Measurements from ENCODE around the gene WNK4. TPM values are rescaled to one million over a fixed set of nuclear protein-coding genes. Genes with fewer than 3 reads are reported as not detected.
A peak's percentile ranks its signal among the peaks of the same experiment; 100 is the strongest.
"Not testable (repeated sequence)": the region's sequence is repeated elsewhere in the genome, so short reads cannot be mapped to it uniquely, and the experiment has no call there.

WNK4 gene
- total RNA-seq (ENCODE audit: low replicate concordance) = 0.12 TPM in 1 of 2 replicates, not detected in the other

GRCh38 chr17:42779936-42780850, at the start of gene WNK4:
Gene WNK4 (plus strand): TSS chr17:42780610. CDS start chr17:42780699, 89 bp downstream.
- peaks cover 8% of the 10 kb centered on the region for H3K36me3 Mint-ChIP-seq
- peak within 1 kb of the TSS; percentile 68 for H3K4me3 ChIP-seq
- H2AFZ ChIP-seq (replicated peaks) = peak within 1 kb of the TSS; percentile 48
- no peaks in the 10 kb centered on the region for H3K9me3 Mint-ChIP-seq
- peaks cover 27% of the 10 kb centered on the region for H3F3A ChIP-seq (ENCODE audit: low read depth)
- H3K4me1 ChIP-seq = no peaks in the 10 kb centered on the region
- H3K4me3 Mint-ChIP-seq = peak within 1 kb of the TSS; percentile 80
- H3K36me3 ChIP-seq = no peaks in the 10 kb centered on the region
- peak within 1 kb of the TSS; percentile 97 for H3K4me2 ChIP-seq
- H3K27ac ChIP-seq = no peak within 1 kb of the TSS
- no peak within 1 kb of the TSS for H3K27ac Mint-ChIP-seq
- peaks cover 25% of the 10 kb centered on the region for H3K27me3 Mint-ChIP-seq (ENCODE audit: insufficient read depth, low read depth)
- TF ChIP-seq CTCF (IDR thresholded peaks at IDR 0.05) (no peak), EZH2 (IDR thresholded peaks at IDR 0.05) (no peak), EZH2phosphoT487 (IDR thresholded peaks at IDR 0.05) (no peak)
- peak; percentile 64 for DNase-seq (ENCODE audit: low spot score)
- H4K20me1 ChIP-seq (ENCODE audit: low read depth) = peaks cover 18% of the 10 kb centered on the region
- no peak within 1 kb of the TSS for H3K9ac ChIP-seq
- H3K9me3 ChIP-seq (ENCODE audit: low read depth) = no peaks in the 10 kb centered on the region
- peaks cover 39% of the 10 kb centered on the region for H3K27me3 ChIP-seq
- H3K4me1 Mint-ChIP-seq = peaks cover 14% of the 10 kb centered on the region
- H3K79me2 ChIP-seq (ENCODE audit: low read depth) = no peaks in the 10 kb centered on the region

GRCh38 chr17:42740699-42741098, 39.7 kb upstream of the WNK4 start:
- no peaks in the 10 kb centered on the region for H3K9me3 ChIP-seq (ENCODE audit: low read depth)
- peaks cover 7% of the 10 kb centered on the region for H3K4me1 ChIP-seq
- H3K9me3 Mint-ChIP-seq = peaks cover 5% of the 10 kb centered on the region
- peaks cover 9% of the 10 kb centered on the region for H3F3A ChIP-seq (ENCODE audit: low read depth)
- TF ChIP-seq EZH2phosphoT487 (IDR thresholded peaks at IDR 0.05) (no peak), CTCF (IDR thresholded peaks at IDR 0.05) (no peak), EZH2 (IDR thresholded peaks at IDR 0.05) (no peak)
- peaks cover 61% of the 10 kb centered on the region for H3K79me2 ChIP-seq (ENCODE audit: low read depth)
- peaks cover 16% of the 10 kb centered on the region for H3K4me1 Mint-ChIP-seq
- DNase-seq (ENCODE audit: low spot score) = no peak
- no peak overlapping the region for H3K9ac ChIP-seq
- no peak overlapping the region for H2AFZ ChIP-seq (replicated peaks)
- H3K4me3 ChIP-seq = no peak overlapping the region
- H3K36me3 ChIP-seq = no peaks in the 10 kb centered on the region
- H3K27ac Mint-ChIP-seq = no peak overlapping the region
- H3K4me3 Mint-ChIP-seq = no peak overlapping the region
- H3K27me3 ChIP-seq = peaks cover 7% of the 10 kb centered on the region
- H3K4me2 ChIP-seq = no peak overlapping the region
- H3K27me3 Mint-ChIP-seq (ENCODE audit: insufficient read depth, low read depth) = peaks cover 6% of the 10 kb centered on the region
- H3K27ac ChIP-seq = no peak overlapping the region
- H4K20me1 ChIP-seq (ENCODE audit: low read depth) = peaks cover 7% of the 10 kb centered on the region
- no peaks in the 10 kb centered on the region for H3K36me3 Mint-ChIP-seq

- peaks cover 49% of the 10 kb centered on the region for H3K79me2 ChIP-seq (ENCODE audit: low read depth)
- not testable (repeated sequence) for H3K9me3 ChIP-seq (ENCODE audit: low read depth); H3K4me3 ChIP-seq; H3K36me3 Mint-ChIP-seq; H3K27ac ChIP-seq; H3F3A ChIP-seq (ENCODE audit: low read depth); H3K4me2 ChIP-seq; H3K27me3 Mint-ChIP-seq (ENCODE audit: insufficient read depth, low read depth); H3K9ac ChIP-seq; H3K36me3 ChIP-seq; DNase-seq (ENCODE audit: low spot score); H3K9me3 Mint-ChIP-seq; H3K4me1 ChIP-seq; H2AFZ ChIP-seq (replicated peaks); H3K27ac Mint-ChIP-seq; H4K20me1 ChIP-seq (ENCODE audit: low read depth)
- H3K27me3 ChIP-seq = peaks cover 20% of the 10 kb centered on the region
- peak overlapping the region; percentile 69 for H3K4me3 Mint-ChIP-seq
- H3K4me1 Mint-ChIP-seq = peaks cover 16% of the 10 kb centered on the region
Observed at GRCh38 chr17:42742916-42743315, 37.5 kb upstream of the WNK4 start.
